IMR-90 (cell line): Measurements from ENCODE around the gene ITGA6. TPM values are rescaled to one million over a fixed set of nuclear protein-coding genes. Genes with fewer than 3 reads are reported as not detected.

Source experiments
- ATAC-seq: fragments of 200-7000 bp; cut with Tn5 transposase; 2 replicates; pipeline ENCODE4 v1.9.1; 2020; ENCODE audit warnings: low read depth, mild to moderate bottlenecking, moderate library complexity
- BruUV-seq: library from RNA; stranded (reverse); fragments of 400-500 nt; replicated peaks from 2 replicates; lab custom pipeline; 2021; lab: Mats Ljungman, UMichigan
- CTCF ChIA-PET: fragments of 300-600 bp; formaldehyde crosslinking; extraction: SDS; loops from one replicate; lab custom pipeline; 2021; ENCODE audit warnings: antibody characterized with exemption; lab: Yijun Ruan, JAX
- POLR2A ChIA-PET: fragments of 300-600 bp; sonication (Branson Sonifier 250); formaldehyde crosslinking; loops from one replicate; lab custom pipeline; 2022; ENCODE audit warnings: antibody characterized with exemption; ENCODE audit not compliant: unreplicated experiment; lab: Charles Lee
- DNase-seq: peaks from one replicate; pipeline ENCODE4 v3.0.0; 2013
- H2AFZ ChIP-seq: replicated peaks from 2 replicates; pipeline ENCODE3; 2013; ENCODE audit warnings: low read length, mild to moderate bottlenecking; ENCODE audit not compliant: poor library complexity
- H2AK5ac ChIP-seq: 2 replicates; pipeline ENCODE4 v1.6.1; 2013; ENCODE audit warnings: low read depth, low read length, inconsistent platforms
- H2AK9ac ChIP-seq: replicated peaks from 2 replicates; pipeline ENCODE3; 2013; ENCODE audit warnings: mild to moderate bottlenecking, low read depth, low read length, moderate library complexity; ENCODE audit not compliant: poor library complexity
- H2BK120ac ChIP-seq: 2 replicates; pipeline ENCODE4 v1.6.1; 2013; ENCODE audit warnings: low read depth, low read length, inconsistent platforms
- H2BK15ac ChIP-seq: 3 replicates; pipeline ENCODE4 v1.6.1; 2013; ENCODE audit warnings: low read depth, low read length, inconsistent platforms
- H2BK20ac ChIP-seq: 2 replicates; pipeline ENCODE4 v1.6.1; 2013; ENCODE audit warnings: low read depth, mild to moderate bottlenecking, inconsistent platforms, low read length, moderate library complexity
- H2BK5ac ChIP-seq: 2 replicates; pipeline ENCODE4 v1.6.1; 2013; ENCODE audit warnings: mild to moderate bottlenecking, low read depth, low read length, inconsistent platforms; ENCODE audit not compliant: poor library complexity, severe bottlenecking
- H3K14ac ChIP-seq: replicated peaks from 2 replicates; pipeline ENCODE4 v1.6.1; 2013; ENCODE audit warnings: low read depth, low read length, inconsistent platforms
- H3K18ac ChIP-seq: 2 replicates; pipeline ENCODE4 v1.6.1; 2013; ENCODE audit warnings: low read depth, low read length, control low read depth
- H3K23ac ChIP-seq: 2 replicates; pipeline ENCODE4 v1.6.1; 2013; ENCODE audit warnings: low read depth, low read length, inconsistent platforms
- H3K27ac ChIP-seq: 2 replicates; pipeline ENCODE4 v1.5.1; 2013; ENCODE audit warnings: mild to moderate bottlenecking, control low read depth, low read length; ENCODE audit not compliant: insufficient read depth
- H3K27me3 ChIP-seq: 2 replicates; pipeline ENCODE4 v1.6.1; 2013; ENCODE audit warnings: low read length; ENCODE audit not compliant: control insufficient read depth, insufficient read depth
- H3K36me3 ChIP-seq: 2 replicates; pipeline ENCODE4 v1.6.1; 2013; ENCODE audit warnings: low read length, mixed read lengths; ENCODE audit not compliant: control insufficient read depth, insufficient read depth
- H3K4ac ChIP-seq: 2 replicates; pipeline ENCODE4 v1.6.1; 2013; ENCODE audit warnings: low read depth, low read length, inconsistent platforms
- H3K4me1 ChIP-seq: 2 replicates; pipeline ENCODE4 v1.6.1; 2013; ENCODE audit warnings: low read length, mixed read lengths; ENCODE audit not compliant: control insufficient read depth, insufficient read depth
- H3K4me2 ChIP-seq: 2 replicates; pipeline ENCODE4 v1.6.1; 2013; ENCODE audit warnings: low read depth, mild to moderate bottlenecking, control low read depth, low read length, moderate library complexity
- H3K4me3 ChIP-seq: 2 replicates; pipeline ENCODE4 v1.5.1; 2013; ENCODE audit warnings: low read depth, mild to moderate bottlenecking, control low read depth, low read length, moderate library complexity; ENCODE audit not compliant: insufficient read depth
- H3K56ac ChIP-seq: 2 replicates; pipeline ENCODE4 v1.6.1; 2013; ENCODE audit warnings: low read length, inconsistent platforms; ENCODE audit not compliant: insufficient read depth; ENCODE audit errors: extremely low read depth
- H3K79me1 ChIP-seq, 2 experiments: 2 replicates each; pipeline ENCODE4 v1.6.1; 2013; ENCODE audit warnings: low read length in 2 of 2, inconsistent platforms in 1 of 2, low read depth in 1 of 2
- H3K9ac ChIP-seq: 2 replicates; pipeline ENCODE4 v1.6.1; 2013; ENCODE audit warnings: low read depth, low read length, control low read depth
- H3K9me1 ChIP-seq: 2 replicates; pipeline ENCODE4 v1.6.1; 2013; ENCODE audit warnings: low read length, inconsistent platforms; ENCODE audit not compliant: insufficient read depth
- H3K9me3 ChIP-seq: 2 replicates; pipeline ENCODE4 v1.6.1; 2013; ENCODE audit warnings: low read length; ENCODE audit not compliant: control insufficient read depth, insufficient read depth
- H4K20me1 ChIP-seq: 2 replicates; pipeline ENCODE4 v1.6.1; 2013; ENCODE audit warnings: low read length, inconsistent platforms; ENCODE audit not compliant: insufficient read depth
- H4K5ac ChIP-seq: 2 replicates; pipeline ENCODE4 v1.6.1; 2013; ENCODE audit warnings: mild to moderate bottlenecking, low read depth, low read length, control low read depth
- H4K8ac ChIP-seq, 2 experiments: 2 replicates each; pipeline ENCODE4 v1.6.1; 2013; ENCODE audit warnings: low read depth in 2 of 2, low read length in 2 of 2, control low read depth in 1 of 2, inconsistent platforms in 1 of 2
- H4K91ac ChIP-seq: 2 replicates; pipeline ENCODE4 v1.6.1; 2013; ENCODE audit warnings: low read depth, low read length, inconsistent platforms; ENCODE audit not compliant: insufficient read depth
- CHD1 ChIP-seq: IDR thresholded peaks from 2 replicates; pipeline ENCODE4 v1.6.1; 2012; ENCODE audit warnings: low read depth, low read length, improper control_type of control experiment
- ELK1 ChIP-seq: fragments of 150-350 bp; IDR thresholded peaks from 2 replicates; pipeline ENCODE4 v1.6.1; 2016; ENCODE audit warnings: low read depth, mild to moderate bottlenecking, low read length, moderate library complexity, borderline replicate concordance
- FOS ChIP-seq: fragments of 150-350 bp; IDR thresholded peaks from 2 replicates; pipeline ENCODE4 v1.6.1; 2016; ENCODE audit warnings: low read depth, low read length
- MAFK ChIP-seq: IDR thresholded peaks from 2 replicates; pipeline ENCODE4 v1.6.1; 2012; ENCODE audit warnings: low read depth, low read length, improper control_type of control experiment
- MXI1 ChIP-seq: IDR thresholded peaks from 2 replicates; pipeline ENCODE4 v1.6.1; 2012; ENCODE audit warnings: low read depth, mild to moderate bottlenecking, low read length, moderate library complexity, borderline replicate concordance
- NFE2L2 ChIP-seq: fragments of 150-350 bp; IDR thresholded peaks from 2 replicates; pipeline ENCODE4 v1.6.1; 2016; ENCODE audit warnings: low read depth, mild to moderate bottlenecking, low read length
- RAD21 ChIP-seq: IDR thresholded peaks from 2 replicates; pipeline ENCODE4 v1.6.1; 2012; ENCODE audit warnings: low read length, improper control_type of control experiment
- RCOR1 ChIP-seq: IDR thresholded peaks from 2 replicates; pipeline ENCODE4 v1.6.1; 2012; ENCODE audit warnings: mild to moderate bottlenecking, low read length, improper control_type of control experiment; ENCODE audit not compliant: insufficient replicate concordance
- RFX5 ChIP-seq: IDR thresholded peaks from 2 replicates; pipeline ENCODE4 v1.8.0; 2012; ENCODE audit warnings: low read depth, mild to moderate bottlenecking, low read length, moderate library complexity
- SMC3 ChIP-seq: fragments of 150-350 bp; IDR thresholded peaks from 2 replicates; pipeline ENCODE4 v1.6.1; 2016; ENCODE audit warnings: low read depth, mild to moderate bottlenecking, antibody characterized with exemption, low read length, moderate library complexity
- USF2 ChIP-seq: fragments of 150-350 bp; IDR thresholded peaks from 2 replicates; pipeline ENCODE4 v1.6.1; 2017; ENCODE audit warnings: mild to moderate bottlenecking, antibody characterized with exemption, low read length, low read depth
- WGBS, 2 experiments: methylation state at CpG; one replicate each; pipeline versions ENCODE4 v1.1.5 to v1.1.7; 2013; ENCODE audit warnings: missing lambda C conversion rate in 2 of 2; ENCODE audit not compliant: insufficient read length in 1 of 2; ENCODE audit errors: extremely low coverage in 2 of 2; 5-methylcytosine and 5-hydroxymethylcytosine counted together
- dilution Hi-C: fragments of 300-500 bp; cut with HindIII; formaldehyde crosslinking; loops from one replicate; pipeline ENCODE4 v1.14.3; 2018; ENCODE audit warnings: low sequenced_read_pairs; ENCODE audit not compliant: unreplicated experiment
- in situ Hi-C: fragments of 300-500 bp; cut with MboI; formaldehyde crosslinking; loops from 3 replicates; pipeline ENCODE4 v1.14.3; 2019; ENCODE audit warnings: low sequenced_read_pairs, inconsistent platforms, mixed read lengths
- intact Hi-C: fragments of 100-400 bp; cut with micrococcal nuclease; formaldehyde crosslinking; loops from 2 replicates; pipeline ENCODE4 v1.10.0; 2022
- polyA plus RNA-seq, 3 experiments: library from polyadenylated mRNA; depleted of rRNA; stranded (reverse); fragments of >200 nt; gene quantifications; 2 replicates each; pipeline ENCODE4 v1.2.3, GENCODE V29; 2012; ENCODE audit warnings: low replicate concordance in 1 of 3
- total RNA-seq: library from RNA; depleted of rRNA; stranded (reverse); fragments of >200 nt; gene quantifications from 2 replicates; pipeline ENCODE4 v1.2.3, GENCODE V29; 2012
- TF ChIP-seq, protein P1 (sequence below): conservative IDR thresholded peaks from 2 replicates; pipeline ENCODE4 v1.5.1; 2012; ENCODE audit warnings: mild to moderate bottlenecking, low read depth, low read length, improper control_type of control experiment

Gene ITGA6
- total and polyA plus RNA-seq, 2 of the 4 experiments (the other 2 are of a cell fraction): 12.5 to 43.9 TPM

DNA sequence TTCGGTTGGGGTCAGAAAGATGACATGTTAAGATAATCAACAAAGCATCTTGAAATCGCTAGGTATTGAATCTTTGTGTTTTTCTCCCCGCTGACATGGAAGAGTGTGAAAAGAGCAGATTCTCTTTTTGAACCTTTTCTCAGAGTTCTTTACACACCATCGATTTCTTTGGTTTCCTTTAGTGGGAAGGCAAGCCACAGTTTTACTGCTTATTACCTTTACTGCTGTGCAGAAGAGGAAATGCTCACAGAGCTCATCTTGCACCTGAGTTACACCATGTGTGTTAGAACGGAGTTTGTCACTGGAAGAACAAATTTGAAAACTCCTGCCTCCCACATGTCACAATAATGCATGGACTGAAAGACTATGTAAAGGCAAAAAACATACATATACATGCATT lies 83.2 kb downstream of the ITGA6 start:
- no peak overlapping the region for H4K5ac ChIP-seq
- BruUV-seq: no TSS peak
- no peak overlapping the region for H2BK120ac ChIP-seq
- H2BK20ac ChIP-seq: no peak overlapping the region
- H3K23ac ChIP-seq: no peak overlapping the region
- no peak overlapping the region for H3K56ac ChIP-seq
- peaks cover 21% of the 10 kb centered on the region for H3K9me3 ChIP-seq
- no peak overlapping the region for H2AFZ ChIP-seq
- no peak overlapping the region for H3K4ac ChIP-seq
- whole genome bisulfite sequencing, 2 experiments: no CpG with 5 or more reads among the region's 5 CpGs
- H3K9ac ChIP-seq: no peak overlapping the region
- in situ Hi-C loops (no loop called here), intact Hi-C loops (no loop called here), dilution Hi-C loops (no loop called here)
- ATAC-seq: no peak
- no peak overlapping the region for H4K8ac ChIP-seq
- H3K9me1 ChIP-seq: no peaks in the 10 kb centered on the region
- H3K14ac ChIP-seq: no peak overlapping the region
- no peak overlapping the region for H3K27ac ChIP-seq
- TF ChIP-seq MXI1: no peak
- no peak for TF ChIP-seq RFX5
- no peak for TF ChIP-seq SMC3
- no peak for TF ChIP-seq CHD1
- no peak for TF ChIP-seq USF2
- TF ChIP-seq NFE2L2: no peak
- no peak for TF ChIP-seq RCOR1
- no peak for TF ChIP-seq RAD21
- TF ChIP-seq ELK1: no peak
- TF ChIP-seq, protein P1, sequence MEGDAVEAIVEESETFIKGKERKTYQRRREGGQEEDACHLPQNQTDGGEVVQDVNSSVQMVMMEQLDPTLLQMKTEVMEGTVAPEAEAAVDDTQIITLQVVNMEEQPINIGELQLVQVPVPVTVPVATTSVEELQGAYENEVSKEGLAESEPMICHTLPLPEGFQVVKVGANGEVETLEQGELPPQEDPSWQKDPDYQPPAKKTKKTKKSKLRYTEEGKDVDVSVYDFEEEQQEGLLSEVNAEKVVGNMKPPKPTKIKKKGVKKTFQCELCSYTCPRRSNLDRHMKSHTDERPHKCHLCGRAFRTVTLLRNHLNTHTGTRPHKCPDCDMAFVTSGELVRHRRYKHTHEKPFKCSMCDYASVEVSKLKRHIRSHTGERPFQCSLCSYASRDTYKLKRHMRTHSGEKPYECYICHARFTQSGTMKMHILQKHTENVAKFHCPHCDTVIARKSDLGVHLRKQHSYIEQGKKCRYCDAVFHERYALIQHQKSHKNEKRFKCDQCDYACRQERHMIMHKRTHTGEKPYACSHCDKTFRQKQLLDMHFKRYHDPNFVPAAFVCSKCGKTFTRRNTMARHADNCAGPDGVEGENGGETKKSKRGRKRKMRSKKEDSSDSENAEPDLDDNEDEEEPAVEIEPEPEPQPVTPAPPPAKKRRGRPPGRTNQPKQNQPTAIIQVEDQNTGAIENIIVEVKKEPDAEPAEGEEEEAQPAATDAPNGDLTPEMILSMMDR: no peak
- TF ChIP-seq FOS: no peak
- no peak for TF ChIP-seq MAFK
- H3K18ac ChIP-seq: no peak overlapping the region
- H2AK9ac ChIP-seq: no peak overlapping the region
- no peaks in the 10 kb centered on the region for H3K4me1 ChIP-seq
- no peaks in the 10 kb centered on the region; the same call in 1 of the 2 replicates for H3K36me3 ChIP-seq
- peaks cover 0 to 1% of the 10 kb centered on the region in 2 experiments; a peak in 2 of 4 replicates for H3K79me1 ChIP-seq
- no peak overlapping the region for H2BK15ac ChIP-seq
- no peaks in the 10 kb centered on the region for H3K27me3 ChIP-seq
- no peak overlapping the region for H3K4me2 ChIP-seq
- POLR2A ChIA-PET: no interaction called here
- no peak overlapping the region for H3K4me3 ChIP-seq
- no peak overlapping the region for H2BK5ac ChIP-seq
- CTCF ChIA-PET: no interaction called here
- no peak for DNase-seq
- H4K20me1 ChIP-seq: no peaks in the 10 kb centered on the region
- no peak overlapping the region for H4K91ac ChIP-seq
- no peak overlapping the region for H2AK5ac ChIP-seq
